Measurements from ENCODE around the gene SULT4A1. TPM values are rescaled to one million over a fixed set of nuclear protein-coding genes. Genes with fewer than 3 reads are reported as not detected.
A peak's percentile ranks its signal among the peaks of the same experiment; 100 is the strongest.

Gene SULT4A1
- polyA plus RNA-seq, 2 of the 4 experiments (the other 2 are of a cell fraction) = not detected

DNA sequence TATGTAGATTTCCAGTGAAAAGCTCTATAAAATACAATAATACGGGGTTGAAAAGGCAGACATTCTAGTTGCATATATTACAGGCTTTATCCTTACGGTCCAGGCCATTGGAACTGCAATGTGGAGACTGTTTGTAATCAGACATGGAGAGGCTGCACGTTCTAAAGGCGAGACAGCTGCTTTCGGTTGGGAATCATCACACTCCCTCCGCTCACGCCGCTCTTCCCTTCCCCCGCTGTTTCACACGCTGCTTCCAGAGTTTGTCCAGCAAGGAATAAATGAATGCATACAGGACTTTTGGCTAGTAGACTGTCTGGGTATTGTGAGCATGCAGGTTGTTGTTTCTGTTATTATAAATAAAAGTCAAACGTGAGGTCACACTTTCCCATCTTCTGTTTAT, 36.7 kb downstream of the SULT4A1 start:
- H3K9me3 ChIP-seq = no peaks in the 10 kb centered on the region
- ChIA-PET POLR2A (no interaction called here), CTCF (interaction anchor here (0.6 to 6.6 kb wide), 18 partner anchors 12 to 556 kb away, joined by 3 to 81 read pairs (median 4); no protein-coding TSS in a partner anchor)
- TF ChIP-seq ZSCAN20 (CRISPR knock-in tag; IDR thresholded peaks at IDR 0.05) = no peak
- H3K27ac ChIP-seq = peak overlapping the region in 1 of 2 experiments; percentile 68; a peak in 2 of 6 replicates
- H3K4me1 ChIP-seq = peaks cover 28% of the 10 kb centered on the region
- DNase-seq (ENCODE audit: low read depth in 1 of 2, low spot score in 1 of 2) = no peak
- 87% methylated on average over 11 of the region's 11 CpGs for WGBS (ENCODE audit: missing lambda C conversion rate)
- ATAC-seq = no peak
- H3K4me3 ChIP-seq = no peak overlapping the region
- no peak overlapping the region for H3K4me2 ChIP-seq
- FAIRE-seq = no peak

DNA sequence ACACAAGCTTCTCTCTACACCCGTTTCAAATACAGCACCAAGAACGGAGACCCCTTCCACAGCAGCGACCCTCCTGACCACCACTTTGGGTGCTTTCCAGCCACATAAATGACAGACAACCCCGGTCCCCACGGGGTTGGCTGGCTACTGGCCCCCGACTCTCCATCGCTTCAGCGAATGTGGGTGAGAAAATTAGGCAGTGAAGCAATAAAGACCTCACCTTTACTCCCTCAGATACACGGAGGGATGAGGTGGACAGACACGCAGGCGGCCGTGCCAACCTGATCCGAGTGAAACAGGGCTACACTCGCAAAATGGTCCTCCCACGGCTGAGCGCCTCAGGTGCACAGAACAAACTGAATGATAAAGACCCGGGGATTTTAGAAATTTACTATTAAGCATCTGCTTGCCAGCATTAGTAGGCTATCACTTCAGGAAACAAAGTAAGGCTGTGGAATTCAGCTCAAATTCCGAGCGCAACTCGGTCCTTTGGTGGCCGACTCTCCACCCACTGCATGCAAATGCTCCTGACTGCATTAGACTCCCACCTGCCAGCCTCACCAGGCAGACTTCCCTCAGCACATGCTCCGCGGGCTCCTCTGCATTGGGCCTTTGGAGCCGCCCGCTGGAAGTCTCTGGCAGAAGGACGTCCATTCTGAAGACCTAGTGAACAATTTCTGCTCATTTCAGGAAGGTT, 37.4 kb downstream of the SULT4A1 start:
- DNase-seq (ENCODE audit: low read depth in 1 of 2, low spot score in 1 of 2) = no peak
- H3K9me3 ChIP-seq = no peaks in the 10 kb centered on the region
- TF ChIP-seq HDAC2 (IDR thresholded peaks at IDR 0.05) (no peak), RNF2 (IDR thresholded peaks at IDR 0.05; ENCODE audit: borderline replicate concordance, low read depth) (no peak), RAD21 (conservative IDR thresholded peaks at IDR 0.05 in 1 of 2, IDR thresholded peaks at IDR 0.05 in 1 of 2) (no peak), CEBPB (IDR thresholded peaks at IDR 0.05) (no peak), HOXA7 (CRISPR knock-in tag; IDR thresholded peaks at IDR 0.05) (no peak), NFE2L2 (conservative IDR thresholded peaks at IDR 0.05; ENCODE audit: low read length) (no peak), FOSB (CRISPR knock-in tag; IDR thresholded peaks at IDR 0.05) (no peak), POLR2AphosphoS2 (conservative IDR thresholded peaks at IDR 0.05; ENCODE audit: low read length) (no peak), NPAS2 (CRISPR knock-in tag; IDR thresholded peaks at IDR 0.05; ENCODE audit: borderline replicate concordance) (no peak), NR3C1 (IDR thresholded peaks at IDR 0.05) (no peak), MYC (IDR thresholded peaks at IDR 0.05; ENCODE audit: borderline replicate concordance, low read length) (no peak)
- TF ChIP-seq, protein P1, sequence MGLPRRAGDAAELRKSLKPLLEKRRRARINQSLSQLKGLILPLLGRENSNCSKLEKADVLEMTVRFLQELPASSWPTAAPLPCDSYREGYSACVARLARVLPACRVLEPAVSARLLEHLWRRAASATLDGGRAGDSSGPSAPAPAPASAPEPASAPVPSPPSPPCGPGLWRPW (IDR thresholded peaks at IDR 0.05) = no peak
- TF ChIP-seq, protein P2, sequence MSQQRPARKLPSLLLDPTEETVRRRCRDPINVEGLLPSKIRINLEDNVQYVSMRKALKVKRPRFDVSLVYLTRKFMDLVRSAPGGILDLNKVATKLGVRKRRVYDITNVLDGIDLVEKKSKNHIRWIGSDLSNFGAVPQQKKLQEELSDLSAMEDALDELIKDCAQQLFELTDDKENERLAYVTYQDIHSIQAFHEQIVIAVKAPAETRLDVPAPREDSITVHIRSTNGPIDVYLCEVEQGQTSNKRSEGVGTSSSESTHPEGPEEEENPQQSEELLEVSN (IDR thresholded peaks at IDR 0.05; ENCODE audit: borderline replicate concordance, low read depth) = no peak
- TF ChIP-seq, protein P3, sequence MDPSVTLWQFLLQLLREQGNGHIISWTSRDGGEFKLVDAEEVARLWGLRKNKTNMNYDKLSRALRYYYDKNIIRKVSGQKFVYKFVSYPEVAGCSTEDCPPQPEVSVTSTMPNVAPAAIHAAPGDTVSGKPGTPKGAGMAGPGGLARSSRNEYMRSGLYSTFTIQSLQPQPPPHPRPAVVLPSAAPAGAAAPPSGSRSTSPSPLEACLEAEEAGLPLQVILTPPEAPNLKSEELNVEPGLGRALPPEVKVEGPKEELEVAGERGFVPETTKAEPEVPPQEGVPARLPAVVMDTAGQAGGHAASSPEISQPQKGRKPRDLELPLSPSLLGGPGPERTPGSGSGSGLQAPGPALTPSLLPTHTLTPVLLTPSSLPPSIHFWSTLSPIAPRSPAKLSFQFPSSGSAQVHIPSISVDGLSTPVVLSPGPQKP (IDR thresholded peaks at IDR 0.05; ENCODE audit: low read depth, low read length) = no peak
- TF ChIP-seq, protein P4, sequence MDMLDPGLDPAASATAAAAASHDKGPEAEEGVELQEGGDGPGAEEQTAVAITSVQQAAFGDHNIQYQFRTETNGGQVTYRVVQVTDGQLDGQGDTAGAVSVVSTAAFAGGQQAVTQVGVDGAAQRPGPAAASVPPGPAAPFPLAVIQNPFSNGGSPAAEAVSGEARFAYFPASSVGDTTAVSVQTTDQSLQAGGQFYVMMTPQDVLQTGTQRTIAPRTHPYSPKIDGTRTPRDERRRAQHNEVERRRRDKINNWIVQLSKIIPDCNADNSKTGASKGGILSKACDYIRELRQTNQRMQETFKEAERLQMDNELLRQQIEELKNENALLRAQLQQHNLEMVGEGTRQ (IDR thresholded peaks at IDR 0.05) = no peak
- peak overlapping the region; percentile 60 to 80; a peak in 4 of 6 replicates for H3K27ac ChIP-seq
- WGBS (ENCODE audit: missing lambda C conversion rate) = 93% methylated on average over 26 of the region's 26 CpGs
- no peak overlapping the region for H3K4me2 ChIP-seq
- CTCF ChIA-PET = interaction anchor here (1.1 to 6.6 kb wide), 4 partner anchors 12 to 551 kb away, joined by 4 to 81 read pairs (median 10); no protein-coding TSS in a partner anchor
- ATAC-seq = no peak
- POLR2A ChIA-PET = no interaction called here
- H3K4me1 ChIP-seq = peaks cover 28% of the 10 kb centered on the region
- no peak overlapping the region for H3K4me3 ChIP-seq
- no peak for FAIRE-seq

DNA sequence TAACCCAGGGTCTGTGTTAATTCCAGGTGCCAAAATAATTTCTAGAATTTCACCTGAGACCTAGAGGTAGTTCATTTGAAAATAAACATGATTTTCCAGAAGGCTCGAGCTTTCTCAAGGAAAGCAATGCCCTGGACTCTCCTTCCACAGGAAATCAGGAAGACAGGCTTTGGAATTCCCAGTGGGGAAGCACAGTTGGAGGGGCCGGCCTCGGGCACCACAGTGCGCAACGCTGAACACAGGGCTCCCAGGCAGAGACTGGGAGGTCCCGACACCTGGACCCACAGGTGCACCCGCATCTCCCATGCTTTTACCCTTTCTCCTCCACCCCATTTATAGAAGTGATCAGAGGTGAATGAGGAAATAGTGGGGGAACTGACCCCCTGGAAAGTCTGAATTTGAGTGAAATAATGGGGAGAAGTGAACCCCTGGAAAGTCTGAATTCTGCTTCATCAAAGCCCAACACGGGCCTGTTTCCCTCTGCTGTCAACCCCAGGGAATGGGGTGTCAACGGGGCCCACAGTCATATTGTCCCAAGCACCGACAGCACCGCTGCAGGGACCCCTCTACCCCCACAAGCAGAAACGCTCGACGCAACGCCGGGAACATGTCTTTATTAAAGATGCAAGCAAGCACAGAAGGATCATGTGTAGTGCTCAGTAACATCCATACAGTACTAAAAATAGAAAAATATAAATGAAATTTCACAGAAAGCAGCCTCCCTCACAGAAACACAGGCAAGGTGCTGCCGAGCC, 38.2 kb downstream of the SULT4A1 start:
- TF ChIP-seq MYC (IDR thresholded peaks at IDR 0.05; ENCODE audit: borderline replicate concordance, low read length) = no peak
- no peak for TF ChIP-seq NPAS2 (CRISPR knock-in tag; IDR thresholded peaks at IDR 0.05; ENCODE audit: borderline replicate concordance)
- no peak for TF ChIP-seq TFCP2L1 (CRISPR knock-in tag; IDR thresholded peaks at IDR 0.05)
- no peak for TF ChIP-seq KDM5A (IDR thresholded peaks at IDR 0.05)
- no peak for TF ChIP-seq POLR2A (IDR thresholded peaks at IDR 0.05; ENCODE audit: low read length)
- no peak for TF ChIP-seq ZFP36 (IDR thresholded peaks at IDR 0.05; ENCODE audit: borderline replicate concordance, partially characterized antibody)
- TF ChIP-seq, protein P5, sequence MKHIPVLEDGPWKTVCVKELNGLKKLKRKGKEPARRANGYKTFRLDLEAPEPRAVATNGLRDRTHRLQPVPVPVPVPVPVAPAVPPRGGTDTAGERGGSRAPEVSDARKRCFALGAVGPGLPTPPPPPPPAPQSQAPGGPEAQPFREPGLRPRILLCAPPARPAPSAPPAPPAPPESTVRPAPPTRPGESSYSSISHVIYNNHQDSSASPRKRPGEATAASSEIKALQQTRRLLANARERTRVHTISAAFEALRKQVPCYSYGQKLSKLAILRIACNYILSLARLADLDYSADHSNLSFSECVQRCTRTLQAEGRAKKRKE (CRISPR knock-in tag; IDR thresholded peaks at IDR 0.05; ENCODE audit: low read depth) = no peak
- TF ChIP-seq EHF (CRISPR knock-in tag; IDR thresholded peaks at IDR 0.05) = no peak
- TF ChIP-seq PHF8 (IDR thresholded peaks at IDR 0.05; ENCODE audit: borderline replicate concordance, low read depth) = no peak
- TF ChIP-seq ZC3H11A (IDR thresholded peaks at IDR 0.05) = no peak
- no peak for TF ChIP-seq RCOR1 (IDR thresholded peaks at IDR 0.05; ENCODE audit: low read depth, low read length)
- TF ChIP-seq ZSCAN20 (CRISPR knock-in tag; IDR thresholded peaks at IDR 0.05) = no peak
- TF ChIP-seq CBX2 (IDR thresholded peaks at IDR 0.05; ENCODE audit: borderline replicate concordance, low read depth) = no peak
- TF ChIP-seq NFE2L2 (conservative IDR thresholded peaks at IDR 0.05; ENCODE audit: low read length) = no peak
- TF ChIP-seq FOXS1 (CRISPR knock-in tag; IDR thresholded peaks at IDR 0.05) = no peak
- no peak for DNase-seq (ENCODE audit: low read depth in 1 of 2, low spot score in 1 of 2)
- 53% methylated on average over 17 of the region's 17 CpGs for WGBS (ENCODE audit: missing lambda C conversion rate)
- Histone ChIP-seq H3K4me2 (peak overlapping the region; percentile 80), H3K4me1 (peaks cover 28% of the 10 kb centered on the region), H3K9me3 (no peaks in the 10 kb centered on the region), H3K27ac (peak overlapping the region; percentile 60 to 80), H3K4me3 (no peak overlapping the region)
- ChIA-PET POLR2A (no interaction called here), CTCF (interaction anchor here (1.1 to 6.6 kb wide), 3 partner anchors 25 to 436 kb away, joined by 3 to 81 read pairs (median 10); no protein-coding TSS in a partner anchor)
- no peak for FAIRE-seq
- peak in 1 of 2 experiments; percentile 38; a peak in 3 of 6 replicates for ATAC-seq

Data from A549 (cell line).